Globus pallidus (tissue), 1 donor: ENCODE data around the gene HOOK2.

ENCODE experiments used
- DNase-seq: peaks from one replicate; pipeline ENCODE4 v3.0.0-alpha.2; 2015; ENCODE audit warnings: low spot score

HOOK2 gene

DNA sequence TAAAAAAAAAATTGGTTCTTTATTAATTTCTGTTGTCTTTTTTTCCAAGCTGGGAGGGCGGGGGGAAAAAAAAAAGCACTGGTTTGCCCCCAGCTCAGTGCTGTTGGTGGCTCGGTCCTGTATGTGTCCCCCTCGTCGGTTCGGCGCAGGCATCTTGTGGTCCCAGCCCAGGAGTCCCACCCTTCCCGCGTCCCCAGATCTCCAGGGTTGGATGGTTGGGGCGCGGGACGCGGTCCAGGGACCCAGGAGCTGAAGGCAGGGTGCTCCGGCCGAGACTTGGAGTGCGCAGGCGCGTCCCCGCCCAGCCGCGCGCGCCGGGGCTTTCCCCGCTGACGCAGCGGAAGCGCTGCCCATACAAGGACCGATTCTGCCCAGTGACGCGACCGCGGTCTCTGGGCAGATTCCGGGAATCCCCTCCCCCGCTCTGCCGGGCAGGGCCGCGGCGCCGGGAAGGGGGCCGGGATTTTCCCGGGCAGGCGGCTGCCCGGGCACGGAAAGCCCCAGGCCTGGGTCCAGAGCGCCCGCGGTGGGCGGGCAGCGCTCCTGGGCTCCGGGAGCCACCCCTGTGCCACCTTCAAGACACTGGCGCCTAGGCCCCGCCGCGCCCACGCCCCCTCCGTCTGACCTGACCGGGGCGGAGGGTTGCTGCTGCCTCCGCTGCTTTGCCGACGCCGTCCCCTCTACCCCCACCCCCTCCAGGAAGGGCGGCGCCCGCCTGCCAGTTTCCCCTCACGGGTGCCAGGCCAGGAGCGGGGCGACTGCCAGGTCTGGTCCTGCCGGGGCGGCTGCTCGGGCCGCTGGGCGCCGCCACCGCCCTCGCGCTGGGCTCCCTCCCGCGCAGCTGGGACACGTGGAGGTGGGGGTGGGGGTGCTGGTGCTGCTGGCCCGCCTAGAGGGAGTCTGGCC, 18.2 kb upstream of the HOOK2 start:
- peak; percentile 93 for DNase-seq

DNA sequence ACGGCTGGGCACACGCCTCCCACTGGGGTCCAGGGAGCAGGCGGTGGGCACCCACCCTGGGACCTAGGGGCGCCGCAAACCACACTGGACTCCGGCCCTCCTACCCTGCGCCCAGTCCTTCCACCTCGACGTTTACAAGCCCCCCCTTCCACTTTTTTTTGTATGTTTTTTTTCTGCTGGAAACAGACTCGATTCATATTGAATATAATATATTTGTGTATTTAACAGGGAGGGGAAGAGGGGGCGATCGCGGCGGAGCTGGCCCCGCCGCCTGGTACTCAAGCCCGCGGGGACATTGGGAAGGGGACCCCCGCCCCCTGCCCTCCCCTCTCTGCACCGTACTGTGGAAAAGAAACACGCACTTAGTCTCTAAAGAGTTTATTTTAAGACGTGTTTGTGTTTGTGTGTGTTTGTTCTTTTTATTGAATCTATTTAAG, 17.5 kb upstream of the HOOK2 start:
- no peak for DNase-seq

DNA sequence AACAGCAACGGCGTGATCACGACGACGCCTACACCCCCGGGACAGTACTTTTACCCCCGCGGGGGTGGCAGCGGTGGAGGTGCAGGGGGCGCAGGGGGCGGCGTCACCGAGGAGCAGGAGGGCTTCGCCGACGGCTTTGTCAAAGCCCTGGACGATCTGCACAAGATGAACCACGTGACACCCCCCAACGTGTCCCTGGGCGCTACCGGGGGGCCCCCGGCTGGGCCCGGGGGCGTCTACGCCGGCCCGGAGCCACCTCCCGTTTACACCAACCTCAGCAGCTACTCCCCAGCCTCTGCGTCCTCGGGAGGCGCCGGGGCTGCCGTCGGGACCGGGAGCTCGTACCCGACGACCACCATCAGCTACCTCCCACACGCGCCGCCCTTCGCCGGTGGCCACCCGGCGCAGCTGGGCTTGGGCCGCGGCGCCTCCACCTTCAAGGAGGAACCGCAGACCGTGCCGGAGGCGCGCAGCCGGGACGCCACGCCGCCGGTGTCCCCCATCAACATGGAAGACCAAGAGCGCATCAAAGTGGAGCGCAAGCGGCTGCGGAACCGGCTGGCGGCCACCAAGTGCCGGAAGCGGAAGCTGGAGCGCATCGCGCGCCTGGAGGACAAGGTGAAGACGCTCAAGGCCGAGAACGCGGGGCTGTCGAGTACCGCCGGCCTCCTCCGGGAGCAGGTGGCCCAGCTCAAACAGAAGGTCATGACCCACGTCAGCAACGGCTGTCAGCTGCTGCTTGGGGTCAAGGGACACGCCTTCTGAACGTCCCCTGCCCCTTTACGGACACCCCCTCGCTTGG, 16.9 kb upstream of the HOOK2 start:
- DNase-seq, result peak; percentile 63

DNA sequence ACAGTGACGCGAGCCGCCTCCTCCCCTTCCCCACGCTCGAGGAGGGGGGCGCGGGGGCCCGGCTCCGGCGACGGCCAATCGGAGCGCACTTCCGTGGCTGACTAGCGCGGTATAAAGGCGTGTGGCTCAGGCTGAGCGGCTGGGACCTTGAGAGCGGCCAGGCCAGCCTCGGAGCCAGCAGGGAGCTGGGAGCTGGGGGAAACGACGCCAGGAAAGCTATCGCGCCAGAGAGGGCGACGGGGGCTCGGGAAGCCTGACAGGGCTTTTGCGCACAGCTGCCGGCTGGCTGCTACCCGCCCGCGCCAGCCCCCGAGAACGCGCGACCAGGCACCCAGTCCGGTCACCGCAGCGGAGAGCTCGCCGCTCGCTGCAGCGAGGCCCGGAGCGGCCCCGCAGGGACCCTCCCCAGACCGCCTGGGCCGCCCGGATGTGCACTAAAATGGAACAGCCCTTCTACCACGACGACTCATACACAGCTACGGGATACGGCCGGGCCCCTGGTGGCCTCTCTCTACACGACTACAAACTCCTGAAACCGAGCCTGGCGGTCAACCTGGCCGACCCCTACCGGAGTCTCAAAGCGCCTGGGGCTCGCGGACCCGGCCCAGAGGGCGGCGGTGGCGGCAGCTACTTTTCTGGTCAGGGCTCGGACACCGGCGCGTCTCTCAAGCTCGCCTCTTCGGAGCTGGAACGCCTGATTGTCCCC, 16.1 kb upstream of the HOOK2 start, which contains the start of gene JUNB:
TSS of gene JUNB (plus strand) at position 142 of the 706 bp plus-strand sequence. CDS start at position 428, 286 bp downstream.
- peak; percentile 97 for DNase-seq

DNA sequence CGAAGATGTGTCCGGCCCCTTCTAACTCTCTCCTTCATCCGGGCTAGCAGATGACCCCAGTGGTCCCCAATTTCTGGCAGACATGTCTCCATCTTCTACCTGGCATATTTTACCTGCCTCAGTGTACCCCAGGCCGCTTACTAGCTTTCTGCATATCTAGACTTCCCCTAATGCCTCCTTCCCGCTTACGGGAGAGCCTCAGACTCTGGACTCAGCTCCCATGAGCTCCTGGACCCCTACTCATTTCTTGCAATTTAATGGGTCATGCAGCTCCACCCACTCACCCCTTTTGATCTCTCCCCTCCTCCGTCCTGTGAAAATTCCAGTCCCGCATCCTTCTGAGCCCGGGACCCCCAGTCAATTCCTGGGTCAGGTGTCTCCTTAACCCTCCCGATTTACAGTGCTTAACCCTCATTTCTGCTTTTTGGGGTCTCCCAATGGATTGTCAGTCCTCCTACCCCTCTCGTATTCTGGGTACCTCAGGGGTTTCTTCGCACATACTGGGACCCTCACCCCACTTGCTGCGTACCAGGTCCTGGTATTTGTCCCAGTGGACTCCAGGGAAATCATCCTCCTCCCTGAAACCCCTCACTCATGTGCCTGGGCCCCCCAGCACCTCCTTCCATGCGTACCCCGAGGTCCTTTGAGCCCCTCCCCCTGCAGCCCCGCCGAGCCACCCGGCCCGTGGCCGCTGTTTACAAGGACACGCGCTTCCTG, 15.4 kb upstream of the HOOK2 start:
- DNase-seq, result no peak

DNA sequence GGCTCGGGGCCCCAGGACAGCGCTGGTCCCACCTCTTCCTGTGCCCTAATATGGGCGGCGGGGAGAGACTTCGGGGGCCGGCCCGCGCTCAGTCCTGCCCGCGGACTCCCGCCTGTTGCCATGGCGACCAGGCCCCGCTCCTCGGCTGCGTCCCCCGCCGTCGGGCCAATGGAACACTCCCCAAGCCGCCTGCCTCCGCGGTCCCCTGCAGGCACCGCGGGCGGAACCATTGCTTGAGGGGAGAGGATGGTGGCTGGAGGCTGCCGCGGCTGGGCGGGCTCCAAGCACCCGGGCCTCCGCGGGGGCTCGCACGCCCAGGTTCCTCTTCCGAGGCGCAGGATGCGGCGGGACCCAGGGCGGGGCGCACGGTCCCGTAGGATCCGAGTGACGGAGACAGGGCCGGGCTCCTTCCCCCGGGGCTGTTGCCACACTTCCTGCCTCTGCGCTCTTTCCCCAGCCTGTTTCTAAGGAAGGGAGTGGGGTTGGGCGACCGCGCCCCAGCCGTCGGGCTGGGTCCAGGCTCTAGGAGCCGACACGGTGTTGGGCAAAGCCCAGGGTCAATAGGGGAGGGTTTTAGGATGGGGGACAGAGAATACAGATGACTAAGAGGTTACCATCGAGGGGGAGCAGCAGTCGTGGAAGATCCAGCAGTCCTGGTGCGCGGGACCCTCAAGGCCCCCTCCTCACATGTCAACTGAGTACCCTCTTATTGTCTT, 14.7 kb upstream of the HOOK2 start:
- peak; percentile 94 for DNase-seq

DNA sequence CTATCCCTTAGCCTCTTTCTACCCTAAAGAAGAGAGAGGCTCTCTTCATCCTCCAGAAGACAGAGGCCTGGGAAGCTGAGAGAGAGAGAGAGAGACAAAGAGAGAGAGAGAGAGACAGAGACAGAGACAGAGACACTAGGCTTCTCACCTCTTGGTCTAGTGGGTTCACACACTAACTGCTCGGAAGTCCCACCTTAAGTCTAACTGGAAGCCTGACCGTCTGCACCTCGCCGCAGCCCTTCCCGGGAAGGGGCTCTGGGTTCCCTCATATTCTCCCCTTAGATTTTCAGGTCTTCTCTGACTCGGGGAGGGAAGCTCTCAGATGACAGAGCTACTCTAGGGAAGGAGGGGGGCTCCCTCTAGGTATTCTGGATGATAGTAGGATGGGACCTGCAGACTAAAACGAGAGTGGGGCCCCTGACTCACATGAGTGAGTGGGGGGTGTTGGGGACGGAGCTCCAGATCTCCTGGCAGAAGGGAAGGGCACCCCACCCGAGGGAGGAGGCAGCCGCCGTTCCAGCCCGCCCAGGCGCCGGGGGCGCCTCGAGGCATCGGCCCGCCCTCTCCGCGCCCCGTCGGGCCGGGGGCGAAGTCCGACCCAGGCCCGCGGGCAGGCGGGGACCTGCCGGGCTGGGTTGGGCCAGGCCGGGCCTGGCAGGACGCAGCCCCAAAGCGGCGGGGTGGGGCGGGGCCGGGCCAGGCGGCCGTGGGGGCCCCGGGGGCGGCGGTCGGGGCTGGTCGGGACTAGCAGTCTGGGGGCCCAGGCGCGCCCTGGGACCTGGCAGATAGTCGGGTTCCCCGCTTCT, 13.9 kb upstream of the HOOK2 start:
- no peak for DNase-seq

DNA sequence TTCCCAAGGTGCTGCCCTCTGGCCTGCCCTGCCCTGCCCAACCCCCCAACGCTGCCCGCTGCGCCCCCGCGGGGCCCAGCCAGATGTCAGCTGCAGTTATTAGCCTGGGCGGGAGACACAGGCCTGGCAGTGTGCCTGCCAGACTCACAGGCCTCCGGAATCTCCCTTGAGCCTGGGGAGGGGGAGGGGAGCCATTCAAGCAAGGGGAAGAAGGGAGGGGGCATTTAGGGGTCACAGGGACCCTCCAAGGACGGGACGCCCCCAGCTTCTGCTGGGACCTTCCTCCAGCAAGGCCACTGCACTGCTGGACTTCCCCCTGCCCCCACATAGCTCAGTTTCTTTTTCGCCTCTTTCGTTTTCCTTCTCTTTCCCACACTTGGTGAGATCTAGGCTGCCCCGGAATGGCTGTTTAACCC, 13.3 kb upstream of the HOOK2 start:
- DNase-seq, result peak; percentile 75

DNA sequence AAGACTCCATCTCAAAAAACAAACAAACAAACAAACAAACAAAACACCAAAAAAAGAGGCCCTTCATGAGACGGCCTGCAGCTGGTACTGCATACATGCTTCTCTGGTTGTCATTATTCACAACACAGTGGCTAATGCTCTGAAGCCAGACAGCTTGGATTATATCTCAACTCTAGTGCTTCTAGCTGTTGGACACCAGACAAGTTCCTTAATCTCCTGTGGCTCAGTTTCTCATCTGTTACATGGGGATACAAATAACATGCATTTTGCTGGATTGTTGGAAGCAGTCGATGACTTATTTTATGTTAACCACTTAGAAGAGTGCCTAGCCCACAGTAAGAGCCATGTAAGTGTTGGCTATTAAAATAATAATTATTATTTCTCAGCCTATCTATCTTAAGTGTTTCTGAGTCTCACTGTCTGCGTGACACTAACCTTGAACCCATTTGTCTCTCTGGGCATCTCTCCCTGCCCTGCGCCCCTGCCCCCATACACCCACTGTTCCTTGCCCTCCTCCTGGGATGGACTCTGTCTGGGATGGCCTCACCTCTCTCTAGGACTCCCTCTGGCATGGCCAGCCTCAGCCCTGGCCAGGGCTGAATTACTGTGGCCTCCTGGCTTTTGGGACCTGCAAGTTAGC, 12.8 kb upstream of the HOOK2 start:
- no peak for DNase-seq

DNA sequence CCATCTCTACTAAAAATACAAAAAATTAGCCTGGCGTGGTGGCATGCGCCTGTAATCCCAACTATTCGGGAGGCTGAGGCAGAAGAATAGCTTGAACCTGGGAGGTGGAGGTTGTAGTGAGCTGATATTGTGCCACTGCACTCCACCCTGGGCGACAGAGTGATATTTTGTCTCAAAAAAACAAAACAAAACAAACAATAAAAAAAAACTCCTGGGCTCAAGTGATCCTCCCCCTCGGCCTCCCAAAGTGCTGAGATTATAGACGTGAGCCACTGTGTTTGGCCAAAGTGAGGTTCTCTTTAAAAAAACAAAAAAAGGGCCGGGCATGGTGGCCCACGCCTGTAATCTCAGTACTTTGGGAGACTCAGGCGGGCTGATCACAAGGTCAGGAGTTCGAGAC, 12.1 kb upstream of the HOOK2 start:
- no peak for DNase-seq

DNA sequence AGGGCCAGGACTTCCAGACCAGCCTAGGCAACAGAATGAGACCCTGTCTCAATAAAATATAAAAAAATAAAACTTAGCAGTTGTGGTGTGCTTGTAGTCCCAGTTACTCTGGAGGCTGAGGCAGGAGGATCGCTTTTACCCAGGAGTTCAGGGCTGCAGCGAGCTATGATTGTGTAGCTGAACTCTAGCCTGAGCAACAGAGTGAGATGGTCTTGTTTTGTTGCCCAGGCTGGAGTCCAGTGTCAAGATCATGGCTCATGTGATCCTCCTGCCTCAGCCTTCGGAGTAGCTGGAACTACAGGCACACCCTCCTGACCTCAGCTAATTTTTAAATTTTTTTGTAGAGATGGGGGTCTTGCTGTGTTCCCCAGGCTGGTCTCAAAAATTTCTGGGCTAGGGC, 11.6 kb upstream of the HOOK2 start:
- DNase-seq, result no peak

DNA sequence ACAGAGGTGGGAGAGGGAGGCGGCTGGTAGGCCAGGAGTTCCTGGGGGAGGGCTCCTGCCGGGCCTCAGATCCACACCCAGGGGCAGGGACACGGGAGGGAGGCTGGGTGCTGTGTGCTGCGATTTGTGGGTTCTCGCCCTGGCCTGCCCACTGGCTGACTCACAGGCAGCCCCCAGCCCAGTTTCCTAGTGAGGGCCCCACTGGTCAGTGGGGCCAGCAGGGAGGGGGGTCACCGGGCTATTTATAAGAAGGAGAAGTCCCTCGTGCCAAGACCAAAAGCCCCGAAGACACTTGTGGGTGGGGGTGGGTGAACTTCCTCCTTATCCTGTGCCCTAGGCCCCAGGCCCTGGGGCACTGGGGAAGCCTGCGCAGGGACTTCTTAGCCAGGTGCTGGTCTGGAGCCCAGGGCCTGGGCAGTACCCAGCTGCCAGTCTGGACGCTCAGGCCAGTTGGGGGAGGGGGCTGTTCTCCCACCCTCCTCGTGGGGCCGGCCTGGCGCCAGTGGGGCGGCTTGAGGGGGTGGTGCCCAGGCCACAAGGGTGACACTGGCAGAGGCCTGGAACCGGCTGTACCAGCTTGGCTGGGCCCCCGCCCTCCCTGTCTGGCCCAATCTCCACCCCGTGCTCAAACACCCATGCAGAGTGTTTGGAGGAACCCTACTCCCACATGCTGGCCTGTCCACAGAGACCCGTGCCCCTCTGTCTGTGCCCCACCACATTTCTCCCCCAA, 11.0 kb upstream of the HOOK2 start:
- DNase-seq, result peak; percentile 73

DNA sequence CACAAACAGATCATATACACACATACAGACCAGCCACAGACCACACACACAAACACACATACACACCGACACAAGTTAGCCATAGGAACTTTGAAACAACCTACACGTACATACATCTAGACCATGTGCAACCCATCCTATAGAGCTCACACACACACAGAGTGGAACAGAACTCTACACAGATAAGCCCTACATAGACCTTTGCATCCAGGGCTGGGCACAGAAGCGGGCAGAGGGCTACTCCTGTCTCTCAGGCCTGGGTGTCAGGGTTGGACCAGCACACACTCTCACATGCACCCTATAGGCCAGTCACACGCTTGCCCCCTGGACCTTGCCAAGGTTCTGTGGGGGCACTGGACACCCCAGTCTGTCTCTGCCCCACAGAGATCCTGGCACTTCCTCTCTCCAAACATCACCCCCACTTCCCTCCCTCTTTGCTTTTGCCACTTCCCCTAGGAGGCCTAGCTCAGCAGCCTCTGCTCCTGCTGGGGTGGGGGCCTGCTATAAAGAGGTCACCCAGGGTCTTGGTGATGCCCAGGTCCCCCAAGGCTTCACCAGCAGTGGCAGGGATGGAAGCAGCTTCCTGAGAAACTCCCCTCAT, 10.2 kb upstream of the HOOK2 start:
- no peak for DNase-seq

DNA sequence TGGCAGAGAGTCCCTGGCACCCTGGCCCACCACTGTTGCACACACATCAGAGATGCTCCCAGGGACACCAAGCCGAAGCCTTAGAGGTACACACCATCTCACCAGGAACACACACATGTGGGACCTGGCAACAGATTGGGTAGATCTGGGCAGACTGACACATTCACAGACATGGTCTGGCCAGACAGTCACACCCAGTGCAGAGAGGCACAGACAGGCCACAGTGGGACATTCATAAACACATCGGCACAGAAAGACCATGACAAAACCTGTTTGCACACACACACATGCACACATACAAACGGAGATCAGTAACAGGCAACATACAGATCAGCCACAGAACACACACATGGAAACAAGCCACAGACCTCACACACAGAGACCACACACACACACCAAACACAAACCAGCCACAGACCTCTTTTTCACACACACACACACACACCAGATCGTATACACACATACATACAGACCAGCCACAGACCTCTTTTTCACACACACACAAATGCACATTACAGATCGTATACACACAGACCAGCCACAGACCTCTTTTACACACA, 9.6 kb upstream of the HOOK2 start:
- no peak for DNase-seq

DNA sequence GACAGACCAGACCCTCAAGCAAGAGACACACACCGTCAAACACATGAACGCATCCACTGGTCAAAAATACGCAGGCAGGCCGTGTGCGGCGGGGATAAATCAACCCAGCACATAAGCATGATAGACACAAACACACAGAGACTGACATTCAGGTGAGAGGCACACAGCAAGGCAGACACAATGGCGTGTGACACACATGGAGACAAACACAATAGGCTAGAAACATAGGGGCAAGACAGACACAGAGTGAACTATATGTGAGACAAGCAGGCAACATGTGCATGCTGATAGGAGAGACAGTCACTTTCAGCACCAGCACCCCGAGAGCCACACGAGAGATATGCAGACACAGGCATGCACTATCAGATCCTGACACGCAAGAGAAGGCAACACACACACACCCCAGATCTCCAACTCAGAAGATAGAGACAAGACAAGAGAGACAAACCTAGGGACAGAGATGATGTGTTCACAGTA, 9.1 kb upstream of the HOOK2 start:
- DNase-seq, result no peak

DNA sequence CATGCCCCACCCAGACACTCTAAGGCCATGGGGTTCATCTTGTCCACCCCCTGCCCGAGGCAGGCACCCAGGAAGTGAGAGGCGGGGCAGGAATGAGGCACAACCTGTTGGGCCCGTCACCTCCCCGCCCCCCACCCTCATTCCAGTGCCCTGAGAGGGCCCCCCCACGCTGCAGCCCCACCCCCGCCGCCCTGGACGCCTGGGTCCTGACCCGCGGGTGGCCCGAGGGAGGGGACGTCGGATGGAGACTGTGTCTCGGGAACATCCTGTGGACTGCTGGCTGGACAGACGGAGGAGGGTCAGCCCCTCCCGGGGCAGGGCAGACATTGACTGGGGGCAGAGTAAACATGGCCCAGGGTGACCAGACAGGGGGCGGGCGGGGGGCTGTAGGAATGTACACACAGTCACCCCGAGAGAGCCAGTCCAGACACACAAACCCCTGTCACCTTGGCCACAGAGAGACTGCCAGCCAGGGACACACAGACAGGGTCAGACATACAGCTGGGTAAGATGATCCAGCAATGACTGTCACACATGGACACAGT, 8.6 kb upstream of the HOOK2 start:
- DNase-seq, result no peak

DNA sequence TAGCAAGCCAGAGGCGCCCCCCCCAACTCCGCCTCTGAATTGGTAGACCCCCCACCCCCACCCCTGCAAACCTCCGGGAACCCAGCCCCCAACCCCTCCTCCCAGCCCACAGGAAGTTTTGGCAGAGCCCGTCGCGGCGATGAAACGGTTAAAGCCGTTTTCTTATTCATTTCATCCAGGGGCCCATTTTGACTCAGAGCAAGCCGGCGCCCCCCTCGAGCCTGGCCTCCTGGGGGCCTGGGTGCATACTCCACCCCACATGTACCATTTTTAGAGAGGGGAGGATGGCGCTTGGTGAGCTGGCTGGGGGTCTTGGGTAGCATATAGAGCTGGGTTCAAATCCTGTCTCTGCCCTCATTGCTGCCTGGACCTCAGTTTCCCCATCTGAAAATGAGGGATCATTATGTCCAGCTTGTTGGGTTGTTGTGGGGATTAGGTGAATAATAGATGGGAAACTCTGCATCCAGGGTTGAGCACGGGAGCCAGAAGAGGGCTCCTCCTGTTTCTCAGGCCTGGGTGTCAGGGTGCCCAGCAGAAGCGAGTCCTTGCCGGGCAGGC, 8.0 kb upstream of the HOOK2 start:
- DNase-seq, result no peak
